ENCODE data around the gene RASD1. TPM values are rescaled to one million over a fixed set of nuclear protein-coding genes. Genes with fewer than 3 reads are reported as not detected.
"Not testable (repeated sequence)": the region's sequence is repeated elsewhere in the genome, so short reads cannot be mapped to it uniquely, and the experiment has no call there.

RASD1 gene
- total and polyA plus RNA-seq, 2 experiments from 2014 or later, result 23.5 to 46.9 TPM

GRCh38 chr17:17467720-17468119 is 28.5 kb downstream of the RASD1 start:
- no peaks in the 10 kb centered on the region for H3K4me1 ChIP-seq (ENCODE audit: insufficient read depth)

DNA sequence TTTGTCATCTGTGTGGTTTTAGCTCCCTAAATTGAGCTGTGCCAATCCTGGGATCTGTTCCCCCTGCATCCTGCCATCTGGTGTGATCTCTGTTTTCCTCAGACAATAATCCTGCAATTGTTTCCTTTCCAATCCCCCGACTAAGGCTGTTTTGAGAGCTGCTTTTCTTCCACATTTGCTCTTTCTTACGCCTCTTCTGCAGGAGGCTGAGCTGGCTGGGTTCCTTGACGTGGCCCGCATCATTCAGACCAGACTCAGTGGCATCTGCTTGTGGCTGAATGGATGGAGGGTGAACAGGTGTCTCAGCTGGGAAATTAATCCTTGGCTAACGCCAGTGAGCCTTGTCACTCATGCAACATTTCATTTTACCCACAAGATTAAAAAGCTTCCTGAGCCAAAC is 29.2 kb downstream of the RASD1 start:
- peaks cover 6% of the 10 kb centered on the region for H3K27me3 ChIP-seq
- DNase-seq (ENCODE audit: low spot score), result no peak
- TF ChIP-seq, protein P1, sequence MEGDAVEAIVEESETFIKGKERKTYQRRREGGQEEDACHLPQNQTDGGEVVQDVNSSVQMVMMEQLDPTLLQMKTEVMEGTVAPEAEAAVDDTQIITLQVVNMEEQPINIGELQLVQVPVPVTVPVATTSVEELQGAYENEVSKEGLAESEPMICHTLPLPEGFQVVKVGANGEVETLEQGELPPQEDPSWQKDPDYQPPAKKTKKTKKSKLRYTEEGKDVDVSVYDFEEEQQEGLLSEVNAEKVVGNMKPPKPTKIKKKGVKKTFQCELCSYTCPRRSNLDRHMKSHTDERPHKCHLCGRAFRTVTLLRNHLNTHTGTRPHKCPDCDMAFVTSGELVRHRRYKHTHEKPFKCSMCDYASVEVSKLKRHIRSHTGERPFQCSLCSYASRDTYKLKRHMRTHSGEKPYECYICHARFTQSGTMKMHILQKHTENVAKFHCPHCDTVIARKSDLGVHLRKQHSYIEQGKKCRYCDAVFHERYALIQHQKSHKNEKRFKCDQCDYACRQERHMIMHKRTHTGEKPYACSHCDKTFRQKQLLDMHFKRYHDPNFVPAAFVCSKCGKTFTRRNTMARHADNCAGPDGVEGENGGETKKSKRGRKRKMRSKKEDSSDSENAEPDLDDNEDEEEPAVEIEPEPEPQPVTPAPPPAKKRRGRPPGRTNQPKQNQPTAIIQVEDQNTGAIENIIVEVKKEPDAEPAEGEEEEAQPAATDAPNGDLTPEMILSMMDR (IDR thresholded peaks at IDR 0.05; ENCODE audit: poor library complexity), result no peak
- no peak for TF ChIP-seq EZH2phosphoT487 (IDR thresholded peaks at IDR 0.05; ENCODE audit: low read depth, severe bottlenecking, unreplicated experiment)
- no peak for TF ChIP-seq EZH2 (IDR thresholded peaks at IDR 0.05; ENCODE audit: borderline replicate concordance)

More at GRCh38 chr17:17467720-17468119, 28.5 kb downstream of the RASD1 start:
- Histone ChIP-seq H2AFZ (no peak overlapping the region), H3K27me3 (peaks cover 6% of the 10 kb centered on the region), H3K79me2 (no peaks in the 10 kb centered on the region), H3K9me2 (replicated peaks; ENCODE audit: insufficient read depth) (no peaks in the 10 kb centered on the region), H3K9me3 (ENCODE audit: low read depth) (no peaks in the 10 kb centered on the region), H3K27ac (peak overlapping the region; percentile 39), H3K36me3 (replicated peaks; ENCODE audit: insufficient read depth, low read depth) (no peaks in the 10 kb centered on the region), H3K4me2 (no peak overlapping the region), H4K20me1 (ENCODE audit: insufficient read depth, poor library complexity, severe bottlenecking) (no peaks in the 10 kb centered on the region), H3K4me3 (no peak overlapping the region)
- TF ChIP-seq EZH2 (IDR thresholded peaks at IDR 0.05; ENCODE audit: borderline replicate concordance), result no peak
- TF ChIP-seq EZH2phosphoT487 (IDR thresholded peaks at IDR 0.05; ENCODE audit: low read depth, severe bottlenecking, unreplicated experiment), result no peak
- TF ChIP-seq, protein P1 (IDR thresholded peaks at IDR 0.05; ENCODE audit: poor library complexity), result no peak
- DNase-seq (ENCODE audit: low spot score), result peak; percentile 74
- 37% methylated on average over 5 of the region's 5 CpGs for WGBS (ENCODE audit: low lambda C conversion rate, missing lambda C conversion rate)

DNA sequence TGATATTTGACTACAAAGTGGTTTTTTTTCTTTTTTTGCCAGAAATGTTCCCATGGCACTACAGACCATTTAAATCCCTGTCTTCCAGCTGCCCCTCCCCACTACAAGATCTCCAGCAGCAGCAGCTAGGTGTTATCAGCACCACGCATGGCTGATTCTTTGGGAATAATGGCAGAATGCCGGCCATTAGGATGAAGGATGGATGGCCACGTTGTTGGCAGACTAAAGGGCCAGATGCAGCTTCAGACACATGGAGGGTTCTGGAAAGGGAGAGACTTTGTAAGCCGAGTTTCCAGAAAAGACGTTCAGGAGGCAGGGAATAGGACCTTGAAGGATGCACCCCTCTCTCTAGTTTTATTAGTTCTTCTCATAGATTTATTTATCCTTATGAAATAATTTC is 29.7 kb downstream of the RASD1 start:
- Histone ChIP-seq H3K36me3 (replicated peaks; ENCODE audit: insufficient read depth, low read depth) (no peaks in the 10 kb centered on the region), H3K4me3 (no peak overlapping the region), H3K9me3 (ENCODE audit: low read depth) (no peaks in the 10 kb centered on the region), H3K79me2 (no peaks in the 10 kb centered on the region), H3K9me2 (replicated peaks; ENCODE audit: insufficient read depth) (no peaks in the 10 kb centered on the region), H3K4me2 (no peak overlapping the region), H4K20me1 (ENCODE audit: insufficient read depth, poor library complexity, severe bottlenecking) (no peaks in the 10 kb centered on the region), H3K27ac (no peak overlapping the region), H3K4me1 (ENCODE audit: insufficient read depth) (no peaks in the 10 kb centered on the region), H2AFZ (no peak overlapping the region), H3K27me3 (peaks cover 6% of the 10 kb centered on the region)
- 74% methylated on average over 5 of the region's 5 CpGs for WGBS (ENCODE audit: low lambda C conversion rate, missing lambda C conversion rate)
- no peak for TF ChIP-seq EZH2 (IDR thresholded peaks at IDR 0.05; ENCODE audit: borderline replicate concordance)
- TF ChIP-seq, protein P1 (IDR thresholded peaks at IDR 0.05; ENCODE audit: poor library complexity), result no peak
- no peak for TF ChIP-seq EZH2phosphoT487 (IDR thresholded peaks at IDR 0.05; ENCODE audit: low read depth, severe bottlenecking, unreplicated experiment)
- DNase-seq (ENCODE audit: low spot score), result no peak

More for the DNA sequence above, 29.2 kb downstream of the RASD1 start:
- WGBS (ENCODE audit: low lambda C conversion rate, missing lambda C conversion rate), result 78% methylated on average over 5 of the region's 5 CpGs
- H2AFZ ChIP-seq, result no peak overlapping the region
- no peak overlapping the region for H3K4me3 ChIP-seq
- no peaks in the 10 kb centered on the region for H3K36me3 ChIP-seq (replicated peaks; ENCODE audit: insufficient read depth, low read depth)
- no peaks in the 10 kb centered on the region for H3K4me1 ChIP-seq (ENCODE audit: insufficient read depth)
- no peaks in the 10 kb centered on the region for H3K9me3 ChIP-seq (ENCODE audit: low read depth)
- no peak overlapping the region for H3K4me2 ChIP-seq
- no peaks in the 10 kb centered on the region for H4K20me1 ChIP-seq (ENCODE audit: insufficient read depth, poor library complexity, severe bottlenecking)
- no peaks in the 10 kb centered on the region for H3K79me2 ChIP-seq
- peak overlapping the region; percentile 39 for H3K27ac ChIP-seq
- H3K9me2 ChIP-seq (replicated peaks; ENCODE audit: insufficient read depth), result no peaks in the 10 kb centered on the region

DNA sequence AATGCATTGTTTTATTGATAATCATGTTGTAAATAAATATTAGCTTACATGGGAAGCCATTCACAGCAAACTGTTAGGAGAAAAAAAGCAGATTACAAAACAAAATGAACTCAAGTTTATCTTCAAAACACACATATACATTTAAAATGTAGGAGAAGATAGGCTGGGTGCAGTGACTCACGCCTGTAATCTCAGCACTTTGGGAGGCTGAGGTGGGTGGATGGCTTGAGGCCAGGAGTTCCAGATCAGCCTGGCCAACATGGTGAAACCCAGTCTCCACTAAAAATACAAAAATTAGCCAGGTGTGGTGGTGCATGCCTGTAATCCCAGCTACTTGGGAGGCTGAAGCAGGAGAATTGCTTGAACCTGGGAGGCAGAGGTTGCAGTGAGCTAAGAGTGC is 30.3 kb downstream of the RASD1 start:
- DNase-seq (ENCODE audit: low spot score); H3K9me3 ChIP-seq (ENCODE audit: low read depth); H3K36me3 ChIP-seq (replicated peaks; ENCODE audit: insufficient read depth, low read depth); H4K20me1 ChIP-seq (ENCODE audit: insufficient read depth, poor library complexity, severe bottlenecking); H3K27ac ChIP-seq; H3K4me2 ChIP-seq; H3K9me2 ChIP-seq (replicated peaks; ENCODE audit: insufficient read depth); H2AFZ ChIP-seq; H3K27me3 ChIP-seq; H3K79me2 ChIP-seq; H3K4me1 ChIP-seq (ENCODE audit: insufficient read depth); H3K4me3 ChIP-seq: not testable (repeated sequence)
- WGBS (ENCODE audit: low lambda C conversion rate, missing lambda C conversion rate), result 47% methylated on average over 1 of the region's 1 CpG
